ENCODE measurements around the gene ALG10B.
"Not testable (repeated sequence)": the region's sequence is repeated elsewhere in the genome, so short reads cannot be mapped to it uniquely, and the experiment has no call there.

The ALG10B gene

DNA sequence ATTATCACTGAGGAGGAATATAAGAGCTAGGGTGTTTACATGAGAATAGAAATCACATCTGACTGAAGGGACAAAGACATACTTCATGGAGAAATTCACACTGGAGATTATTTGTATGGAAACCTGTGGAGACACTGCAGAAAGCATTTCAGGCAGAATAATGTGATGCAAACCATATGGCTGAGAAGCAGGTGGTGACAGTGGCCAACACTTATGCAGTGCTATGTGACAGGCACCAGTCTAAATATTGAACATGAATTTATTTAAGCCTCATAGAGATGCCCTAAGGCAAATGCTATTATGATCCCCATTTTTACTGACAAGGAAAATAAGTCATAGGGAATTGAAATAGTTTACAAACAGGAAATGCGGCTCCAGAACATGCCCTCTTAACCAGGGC is 16.2 kb downstream of the ALG10B start:
- Histone ChIP-seq H3K9me2 (replicated peaks; ENCODE audit: low read depth, low read length) (no peaks in the 10 kb centered on the region), H3K4me1 (ENCODE audit: insufficient read depth, low read length, poor library complexity, severe bottlenecking) (no peaks in the 10 kb centered on the region), H3K36me3 (ENCODE audit: insufficient read depth, low read length) (no peaks in the 10 kb centered on the region), H3F3A (ENCODE audit: low read depth) (no peaks in the 10 kb centered on the region), H4K20me1 (ENCODE audit: insufficient read depth, low read length, poor library complexity, severe bottlenecking) (no peaks in the 10 kb centered on the region), H3K4me2 (ENCODE audit: low read depth, low read length, poor library complexity, severe bottlenecking) (no peak overlapping the region), H3K79me2 (ENCODE audit: insufficient read depth, low read length) (no peaks in the 10 kb centered on the region), H2AFZ (ENCODE audit: low read length) (no peak overlapping the region), H3K9me3 (ENCODE audit: insufficient read depth, low read depth, low read length) (no peaks in the 10 kb centered on the region), H3K9ac (ENCODE audit: low read depth, low read length, poor library complexity, severe bottlenecking) (no peak overlapping the region), H3K4me3 (ENCODE audit: low read length, poor library complexity, severe bottlenecking) (no peak overlapping the region), H3K27me3 (ENCODE audit: insufficient read depth, low read length, poor library complexity, severe bottlenecking) (no peaks in the 10 kb centered on the region)
- no peak for TF ChIP-seq EZH2phosphoT487 (IDR thresholded peaks at IDR 0.05; ENCODE audit: borderline replicate concordance)
- TF ChIP-seq, protein P1, sequence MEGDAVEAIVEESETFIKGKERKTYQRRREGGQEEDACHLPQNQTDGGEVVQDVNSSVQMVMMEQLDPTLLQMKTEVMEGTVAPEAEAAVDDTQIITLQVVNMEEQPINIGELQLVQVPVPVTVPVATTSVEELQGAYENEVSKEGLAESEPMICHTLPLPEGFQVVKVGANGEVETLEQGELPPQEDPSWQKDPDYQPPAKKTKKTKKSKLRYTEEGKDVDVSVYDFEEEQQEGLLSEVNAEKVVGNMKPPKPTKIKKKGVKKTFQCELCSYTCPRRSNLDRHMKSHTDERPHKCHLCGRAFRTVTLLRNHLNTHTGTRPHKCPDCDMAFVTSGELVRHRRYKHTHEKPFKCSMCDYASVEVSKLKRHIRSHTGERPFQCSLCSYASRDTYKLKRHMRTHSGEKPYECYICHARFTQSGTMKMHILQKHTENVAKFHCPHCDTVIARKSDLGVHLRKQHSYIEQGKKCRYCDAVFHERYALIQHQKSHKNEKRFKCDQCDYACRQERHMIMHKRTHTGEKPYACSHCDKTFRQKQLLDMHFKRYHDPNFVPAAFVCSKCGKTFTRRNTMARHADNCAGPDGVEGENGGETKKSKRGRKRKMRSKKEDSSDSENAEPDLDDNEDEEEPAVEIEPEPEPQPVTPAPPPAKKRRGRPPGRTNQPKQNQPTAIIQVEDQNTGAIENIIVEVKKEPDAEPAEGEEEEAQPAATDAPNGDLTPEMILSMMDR (conservative IDR thresholded peaks at IDR 0.05; ENCODE audit: low read length) = no peak

DNA sequence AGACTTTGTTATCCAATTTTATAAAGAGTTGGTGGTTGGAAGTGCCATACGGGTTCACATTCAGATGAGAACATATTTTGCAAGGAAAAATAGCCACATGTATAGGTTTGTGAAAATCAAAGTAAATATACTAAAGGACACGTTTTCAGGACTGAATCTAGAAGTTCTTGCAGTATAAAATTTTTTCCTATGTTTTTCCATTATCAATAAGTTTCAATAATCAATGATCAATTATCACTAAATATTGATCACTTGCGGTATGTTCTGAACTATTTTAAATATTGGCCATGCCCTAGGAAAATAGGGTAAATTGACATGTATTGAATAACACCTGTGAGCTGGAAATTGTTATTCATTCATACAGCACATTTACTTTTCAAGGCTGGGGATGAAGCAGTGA is 25.9 kb downstream of the ALG10B start:
- Histone ChIP-seq H3K4me2 (ENCODE audit: low read depth, low read length, poor library complexity, severe bottlenecking) (no peak overlapping the region), H3K27me3 (ENCODE audit: insufficient read depth, low read length, poor library complexity, severe bottlenecking) (no peaks in the 10 kb centered on the region), H2AFZ (ENCODE audit: low read length) (no peak overlapping the region), H3K36me3 (ENCODE audit: insufficient read depth, low read length) (no peaks in the 10 kb centered on the region), H3K9ac (ENCODE audit: low read depth, low read length, poor library complexity, severe bottlenecking) (no peak overlapping the region), H3K9me2 (replicated peaks; ENCODE audit: low read depth, low read length) (no peaks in the 10 kb centered on the region), H3F3A (ENCODE audit: low read depth) (no peaks in the 10 kb centered on the region), H3K79me2 (ENCODE audit: insufficient read depth, low read length) (no peaks in the 10 kb centered on the region), H3K4me3 (ENCODE audit: low read length, poor library complexity, severe bottlenecking) (no peak overlapping the region), H3K4me1 (ENCODE audit: insufficient read depth, low read length, poor library complexity, severe bottlenecking) (no peaks in the 10 kb centered on the region), H3K9me3 (ENCODE audit: insufficient read depth, low read depth, low read length) (no peaks in the 10 kb centered on the region), H4K20me1 (ENCODE audit: insufficient read depth, low read length, poor library complexity, severe bottlenecking) (no peaks in the 10 kb centered on the region)
- TF ChIP-seq EZH2phosphoT487 (IDR thresholded peaks at IDR 0.05; ENCODE audit: borderline replicate concordance) = no peak
- TF ChIP-seq, protein P1 (conservative IDR thresholded peaks at IDR 0.05; ENCODE audit: low read length) = no peak

DNA sequence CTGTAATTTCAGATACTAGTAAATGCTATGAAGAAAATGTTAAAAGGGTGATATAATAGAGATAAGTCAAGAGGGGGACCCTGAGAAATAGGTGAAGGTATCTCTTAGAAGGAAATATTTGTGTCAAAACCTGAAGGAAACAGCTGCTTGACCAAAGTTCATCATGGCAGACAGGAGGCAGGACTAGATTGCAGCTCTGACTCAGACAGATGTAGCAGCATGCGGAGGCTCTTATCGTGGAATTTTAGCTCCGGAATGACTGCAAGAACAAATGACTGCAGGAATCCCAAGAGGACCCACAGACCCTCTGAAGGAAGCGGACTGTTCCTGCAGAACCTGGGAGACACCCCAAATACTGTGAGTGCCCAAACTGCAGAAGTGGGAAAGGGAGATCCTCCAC is 26.7 kb downstream of the ALG10B start:
- H3K4me2 ChIP-seq (ENCODE audit: low read depth, low read length, poor library complexity, severe bottlenecking); H3F3A ChIP-seq (ENCODE audit: low read depth); H3K36me3 ChIP-seq (ENCODE audit: insufficient read depth, low read length); H3K27me3 ChIP-seq (ENCODE audit: insufficient read depth, low read length, poor library complexity, severe bottlenecking); H3K9me2 ChIP-seq (replicated peaks; ENCODE audit: low read depth, low read length); H3K9ac ChIP-seq (ENCODE audit: low read depth, low read length, poor library complexity, severe bottlenecking); H3K9me3 ChIP-seq (ENCODE audit: insufficient read depth, low read depth, low read length); H2AFZ ChIP-seq (ENCODE audit: low read length); H3K79me2 ChIP-seq (ENCODE audit: insufficient read depth, low read length); H3K4me1 ChIP-seq (ENCODE audit: insufficient read depth, low read length, poor library complexity, severe bottlenecking); H4K20me1 ChIP-seq (ENCODE audit: insufficient read depth, low read length, poor library complexity, severe bottlenecking); H3K4me3 ChIP-seq (ENCODE audit: low read length, poor library complexity, severe bottlenecking): not testable (repeated sequence)

DNA sequence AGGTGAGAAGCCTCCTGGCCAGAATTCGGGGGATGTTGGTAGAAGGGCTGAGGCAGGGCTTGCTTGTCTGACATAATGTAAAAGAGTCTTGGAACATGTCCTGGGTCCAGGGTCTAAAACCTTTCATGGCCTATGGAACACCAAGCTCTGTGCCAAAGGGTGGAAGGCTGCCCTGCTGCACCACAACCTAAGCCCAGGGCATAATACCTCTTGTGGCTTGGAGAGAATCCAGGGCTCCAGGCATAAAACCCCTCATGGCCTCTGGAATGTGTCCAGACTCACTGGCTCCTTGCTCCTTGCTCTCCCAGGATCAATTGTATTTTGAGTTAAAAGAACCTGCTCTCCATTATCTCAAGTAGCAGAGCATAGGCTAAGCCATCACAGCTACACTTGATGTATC is 27.3 kb downstream of the ALG10B start:
- H3F3A ChIP-seq (ENCODE audit: low read depth); H3K4me1 ChIP-seq (ENCODE audit: insufficient read depth, low read length, poor library complexity, severe bottlenecking); H3K79me2 ChIP-seq (ENCODE audit: insufficient read depth, low read length); H3K36me3 ChIP-seq (ENCODE audit: insufficient read depth, low read length); H4K20me1 ChIP-seq (ENCODE audit: insufficient read depth, low read length, poor library complexity, severe bottlenecking); H2AFZ ChIP-seq (ENCODE audit: low read length); H3K4me2 ChIP-seq (ENCODE audit: low read depth, low read length, poor library complexity, severe bottlenecking); H3K9ac ChIP-seq (ENCODE audit: low read depth, low read length, poor library complexity, severe bottlenecking); H3K9me3 ChIP-seq (ENCODE audit: insufficient read depth, low read depth, low read length); H3K4me3 ChIP-seq (ENCODE audit: low read length, poor library complexity, severe bottlenecking); H3K9me2 ChIP-seq (replicated peaks; ENCODE audit: low read depth, low read length); H3K27me3 ChIP-seq (ENCODE audit: insufficient read depth, low read length, poor library complexity, severe bottlenecking): not testable (repeated sequence)

Data from Loucy (cell line).